Gastrocnemius medialis (tissue), 4 donors: ENCODE measurements around the gene PAK2. TPM values are rescaled to one million over a fixed set of nuclear protein-coding genes. Genes with fewer than 3 reads are reported as not detected.

ENCODE experiments used
- ATAC-seq, 2 donors: fragments of 150-250 bp; one replicate each; pipeline ENCODE4 v1.9.1; 2016
- DNase-seq, 2 donors: peaks; one replicate each; pipeline ENCODE4 v3.0.0-alpha.2; 2019
- H3K27ac ChIP-seq, 4 donors: fragments of 200-600 bp; sonication (generic); 1 replicate in 1 of 4; 2 replicates in 3 of 4; pipeline ENCODE4 v1.5.1; 2016 to 2018; ENCODE audit warnings: mild to moderate bottlenecking in 2 of 4, moderate library complexity in 1 of 4
- H3K27me3 ChIP-seq, 3 donors: fragments of 200-600 bp; sonication (generic) in 2 of 3; 1 replicate in 1 of 3; 2 replicates in 2 of 3; pipeline versions ENCODE4 v1.5.1 to v1.6.0; 2016 to 2019; ENCODE audit warnings: mild to moderate bottlenecking in 1 of 3, moderate library complexity in 1 of 3
- H3K36me3 ChIP-seq, 2 donors: fragments of 200-600 bp; sonication (generic) in 1 of 2; one replicate each; pipeline ENCODE4 v1.5.1; 2017 to 2018
- H3K4me1 ChIP-seq, 2 donors: fragments of 200-600 bp; sonication (generic) in 1 of 2; one replicate each; pipeline ENCODE4 v1.5.1; 2016 to 2017; ENCODE audit warnings: mild to moderate bottlenecking in 2 of 2
- H3K4me3 ChIP-seq, 4 donors: fragments of 200-600 bp; sonication (generic) in 3 of 4; 1 replicate in 1 of 4; 2 replicates in 3 of 4; pipeline ENCODE4 v1.5.1; 2016 to 2019; ENCODE audit warnings: mild to moderate bottlenecking in 2 of 4
- H3K9me3 ChIP-seq, 3 donors: fragments of 200-600 bp; sonication (generic) in 2 of 3; 1 replicate in 1 of 3; 2 replicates in 2 of 3; pipeline ENCODE4 v1.5.1; 2016 to 2019
- POLR2A ChIP-seq, 2 donors: fragments of 450-650 bp; IDR thresholded peaks; one replicate each; pipeline ENCODE4 v1.6.1; 2017; ENCODE audit warnings: antibody characterized with exemption in 2 of 2, mild to moderate bottlenecking in 2 of 2, moderate library complexity in 2 of 2
- in situ Hi-C, 4 donors: fragments of 200-750 bp; cut with MboI; loops; one replicate each; pipeline versions ENCODE4 v1.15.0 to v1.8.0; 2017; ENCODE audit warnings: low sequenced_read_pairs in 4 of 4
- intact Hi-C: fragments of 100-400 bp; cut with DNase I; formaldehyde crosslinking; loops from one replicate; pipeline ENCODE4 v1.15.1; 2023; ENCODE audit warnings: low total_unique reads
- total RNA-seq, 4 donors: library from RNA; depleted of rRNA; stranded (reverse); fragments of >200 nt; gene quantifications; one replicate each; pipeline versions ENCODE4 v1.1.0 to v1.2.3, GENCODE V29; 2016
- TF ChIP-seq, protein P1 (sequence below), 5 experiments: fragments of 450-650 bp in 3 of 5; fragments of 200-600 bp in 2 of 5; sonication (generic) in 2 of 5; IDR thresholded peaks in 4 of 5; conservative IDR thresholded peaks in 1 of 5; 1 replicate in 4 of 5; 2 replicates in 1 of 5; pipeline ENCODE4 v1.5.1; 2016 to 2019; ENCODE audit warnings: antibody characterized with exemption in 5 of 5, mild to moderate bottlenecking in 3 of 5, moderate library complexity in 3 of 5

The PAK2 gene
- total RNA-seq, 4 donors from 2014 or later = 42.6 to 58.6 (median 50.1) TPM

DNA sequence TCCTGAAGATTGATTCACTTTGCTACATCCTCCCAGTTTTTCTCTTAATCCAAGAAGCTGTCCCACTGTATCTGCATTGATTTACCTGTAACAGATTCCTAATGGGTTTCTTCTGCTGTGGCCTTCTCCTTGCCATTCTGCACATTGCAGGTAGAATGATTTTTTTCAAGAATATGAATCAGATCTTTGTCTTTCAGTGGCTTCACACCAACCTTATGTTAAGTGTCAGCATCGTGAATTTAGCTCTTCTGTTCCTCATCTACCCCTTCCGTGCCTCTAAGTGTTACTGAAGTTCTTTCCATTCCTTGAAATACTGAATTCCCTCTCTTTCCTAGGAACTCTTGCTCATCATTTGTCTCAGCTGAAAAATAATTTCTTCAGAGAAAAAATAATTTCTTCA is 135.6 kb downstream of the PAK2 start:
- intact Hi-C loops (no loop called here), in situ Hi-C loops (no loop called here)
- TF ChIP-seq, protein P1, sequence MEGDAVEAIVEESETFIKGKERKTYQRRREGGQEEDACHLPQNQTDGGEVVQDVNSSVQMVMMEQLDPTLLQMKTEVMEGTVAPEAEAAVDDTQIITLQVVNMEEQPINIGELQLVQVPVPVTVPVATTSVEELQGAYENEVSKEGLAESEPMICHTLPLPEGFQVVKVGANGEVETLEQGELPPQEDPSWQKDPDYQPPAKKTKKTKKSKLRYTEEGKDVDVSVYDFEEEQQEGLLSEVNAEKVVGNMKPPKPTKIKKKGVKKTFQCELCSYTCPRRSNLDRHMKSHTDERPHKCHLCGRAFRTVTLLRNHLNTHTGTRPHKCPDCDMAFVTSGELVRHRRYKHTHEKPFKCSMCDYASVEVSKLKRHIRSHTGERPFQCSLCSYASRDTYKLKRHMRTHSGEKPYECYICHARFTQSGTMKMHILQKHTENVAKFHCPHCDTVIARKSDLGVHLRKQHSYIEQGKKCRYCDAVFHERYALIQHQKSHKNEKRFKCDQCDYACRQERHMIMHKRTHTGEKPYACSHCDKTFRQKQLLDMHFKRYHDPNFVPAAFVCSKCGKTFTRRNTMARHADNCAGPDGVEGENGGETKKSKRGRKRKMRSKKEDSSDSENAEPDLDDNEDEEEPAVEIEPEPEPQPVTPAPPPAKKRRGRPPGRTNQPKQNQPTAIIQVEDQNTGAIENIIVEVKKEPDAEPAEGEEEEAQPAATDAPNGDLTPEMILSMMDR (IDR thresholded peaks at IDR 0.05 in 4 of 5, conservative IDR thresholded peaks at IDR 0.05 in 1 of 5) = no peak
- TF ChIP-seq POLR2A (IDR thresholded peaks at IDR 0.05) = no peak
- Histone ChIP-seq H3K9me3 (no peaks in the 10 kb centered on the region), H3K4me1 (peaks cover 14 to 26% of the 10 kb centered on the region in 2 donors), H3K27me3 (no peaks in the 10 kb centered on the region), H3K36me3 (no peaks in the 10 kb centered on the region), H3K4me3 (no peak overlapping the region), H3K27ac (no peak overlapping the region)
- ATAC-seq (no peak), DNase-seq (no peak)

Other genes with a start within 250 kb of the PAK2 start
- gene RNF168, start 236.1 kb upstream of the PAK2 start, total RNA-seq = 10 to 100 TPM in 3 of 4 donors, 1 to 10 TPM in 1; 6.5 to 14.6 (median 11.0) TPM
- gene SMCO1, start 224.5 kb upstream of the PAK2 start, total RNA-seq = 1 to 10 TPM in 3 of 4 donors, under 1 TPM in 1; 0.46 to 2.2 (median 1.5) TPM
- gene WDR53, start 171.3 kb upstream of the PAK2 start, total RNA-seq = 1 to 10 TPM; 4.8 to 8.3 (median 6.7) TPM
- 10 to 100 TPM in 3 of 4 donors, 1 to 10 TPM in 1; 9.6 to 20.8 (median 12.1) TPM for gene FBXO45, start 171.2 kb upstream of the PAK2 start, total RNA-seq
- 1 to 10 TPM in 2 of 4 donors, under 1 TPM in 2; 0.31 to 1.7 (median 0.96) TPM for gene NRROS, start 100.2 kb upstream of the PAK2 start, total RNA-seq
- gene CEP19, start 27.6 kb upstream of the PAK2 start, total RNA-seq = 1 to 10 TPM in 3 of 4 donors, under 1 TPM in 1; 0.62 to 4.1 (median 1.4) TPM
- 10 to 100 TPM; 13.2 to 35.1 (median 28.8) TPM for gene PIGX, start 27.5 kb upstream of the PAK2 start, total RNA-seq
- 10 to 100 TPM; 21.4 to 42.7 (median 31.7) TPM for gene SENP5, start 128.1 kb downstream of the PAK2 start, total RNA-seq
- gene NCBP2, start 202.7 kb downstream of the PAK2 start, total RNA-seq = 10 to 100 TPM; 23.4 to 29.9 (median 27.5) TPM
- gene PIGZ, start 229.0 kb downstream of the PAK2 start, total RNA-seq = 1 to 10 TPM; 2.3 to 7.5 (median 5.1) TPM